ENCODE results near the gene CHST9. TPM values are rescaled to one million over a fixed set of nuclear protein-coding genes. Genes with fewer than 3 reads are reported as not detected.
"Not testable (repeated sequence)": the region's sequence is repeated elsewhere in the genome, so short reads cannot be mapped to it uniquely, and the experiment has no call there.

Gene CHST9
- total RNA-seq (2014; rRNA removed; shearing (Covaris generic)), result 0.06 and 0.09 TPM in 2 replicates

GRCh38 chr18:27185025-27185763 is at the start of gene CHST9:
TSS of gene CHST9 (minus strand) at chr18:27185308. CDS start at chr18:27142809, 42,499 bp downstream.
- peak; percentile 21 for DNase-seq (ENCODE audit: low read depth)

DNA sequence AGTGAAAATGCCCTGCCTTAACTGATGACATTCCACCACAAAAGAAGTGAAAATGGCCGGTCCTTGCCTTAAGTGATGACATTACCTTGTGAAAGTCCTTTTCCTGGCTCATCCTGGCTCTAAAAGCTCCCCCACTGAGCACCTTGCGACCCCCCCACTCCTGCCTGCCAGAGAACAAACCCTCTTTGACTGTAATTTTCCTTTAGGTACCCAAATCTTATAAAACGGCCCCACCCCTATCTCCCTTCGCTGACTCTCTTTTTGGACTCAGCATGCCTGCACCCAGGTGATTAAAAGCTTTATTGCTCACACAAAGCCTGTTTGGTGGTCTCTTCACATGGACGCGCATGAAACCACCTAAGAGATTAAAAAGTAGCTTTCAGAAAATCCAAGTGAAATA is 47.2 kb upstream of the CHST9 start:
- DNase-seq (ENCODE audit: low read depth), result not testable (repeated sequence)

GRCh38 chr18:27231671-27232070 is 46.6 kb upstream of the CHST9 start:
- not testable (repeated sequence) for DNase-seq (ENCODE audit: low read depth)

- not testable (repeated sequence) for DNase-seq (ENCODE audit: low read depth)
These were observed 46.1 kb upstream of the CHST9 start for GRCh38 chr18:27231221-27231620.

GRCh38 chr18:27227721-27228120 is 42.6 kb upstream of the CHST9 start:
- no peak for DNase-seq (ENCODE audit: low read depth)

DNA sequence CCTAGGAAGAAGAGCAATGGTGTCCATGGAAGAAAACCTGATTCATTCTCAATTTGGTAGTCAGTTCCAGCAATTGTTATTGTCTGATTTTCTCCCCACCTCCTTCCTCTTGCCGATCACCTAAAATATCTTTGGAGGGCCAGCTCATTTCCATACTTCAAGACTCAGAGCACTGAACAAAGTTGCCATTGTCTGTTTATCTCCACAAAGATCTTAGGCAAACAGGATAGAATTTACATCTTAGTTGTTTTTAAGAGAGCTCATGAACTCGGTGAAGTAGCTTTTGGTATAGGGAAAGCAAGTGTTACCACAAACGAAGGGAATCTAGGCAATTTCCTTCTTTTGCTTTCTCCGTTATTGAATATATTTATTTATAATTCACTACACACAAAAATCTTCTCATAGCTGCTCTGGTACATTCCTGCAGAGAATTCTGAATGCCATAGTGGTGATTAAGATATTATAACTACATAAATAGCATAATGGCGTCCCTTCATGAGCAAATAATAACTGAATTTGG is 41.5 kb upstream of the CHST9 start:
- DNase-seq (ENCODE audit: low read depth), result no peak

DNA sequence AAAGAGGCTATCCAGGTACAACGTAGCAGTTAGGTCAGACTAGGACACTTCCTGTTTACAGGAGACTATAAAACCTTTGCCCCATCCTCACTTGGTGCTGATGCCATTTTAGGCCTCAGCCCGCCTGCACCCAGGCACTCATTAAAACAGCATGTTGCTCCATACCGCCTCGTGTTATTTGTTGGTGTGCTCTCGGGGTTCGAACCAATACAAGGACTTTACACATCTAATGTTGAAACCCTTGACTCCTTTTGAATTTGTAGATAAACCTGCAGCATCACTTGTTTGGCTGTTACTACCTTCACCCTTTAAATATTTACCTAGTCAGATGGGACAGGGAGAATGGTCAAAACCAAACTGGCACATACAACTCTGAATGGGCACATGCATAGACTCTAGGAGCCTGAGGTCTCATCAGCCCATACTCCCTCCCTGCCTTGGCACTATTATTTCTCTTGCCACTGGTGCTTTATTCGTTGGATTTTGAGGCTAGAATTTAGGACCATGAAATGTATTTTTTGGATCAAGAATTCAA is 40.9 kb upstream of the CHST9 start:
- DNase-seq (ENCODE audit: low read depth), result no peak

DNA sequence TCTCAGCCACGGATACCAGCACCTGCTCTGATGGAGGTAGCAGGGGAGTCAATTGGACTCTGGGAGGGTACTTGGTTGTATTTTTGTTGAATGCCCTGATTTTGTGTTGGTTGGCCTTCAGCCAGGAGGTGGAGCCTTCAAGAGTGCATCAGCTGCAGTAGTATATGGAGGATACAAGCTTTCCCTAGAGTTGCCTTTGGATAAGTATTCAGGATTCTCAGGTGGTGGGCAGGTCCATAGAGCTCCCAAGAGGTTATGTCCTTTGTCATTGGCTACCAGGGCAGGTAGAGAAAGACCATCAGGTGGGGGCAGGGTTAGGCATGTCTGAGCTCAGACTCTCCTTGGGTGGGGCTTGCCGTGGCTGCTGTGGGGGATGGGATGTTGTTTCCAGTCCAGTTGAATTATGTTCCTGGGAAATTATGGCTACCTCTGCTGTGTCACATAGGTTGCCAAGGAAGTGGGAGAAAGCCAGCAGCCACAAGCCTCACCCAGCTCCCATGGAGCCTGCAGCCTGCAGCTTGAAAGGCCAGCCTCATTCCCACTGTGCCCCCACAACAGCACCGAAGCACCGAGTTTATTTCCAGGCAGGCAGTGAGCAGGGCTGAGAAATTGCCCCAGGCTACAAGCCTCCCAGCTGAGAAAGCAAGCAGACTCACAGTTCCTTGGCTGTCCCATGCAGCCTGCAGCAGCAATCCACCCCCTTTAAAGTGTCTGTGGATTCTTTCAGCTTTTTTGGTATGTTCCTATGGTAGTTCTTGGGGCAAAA is 38.6 kb upstream of the CHST9 start:
- DNase-seq (ENCODE audit: low read depth), result no peak

DNA sequence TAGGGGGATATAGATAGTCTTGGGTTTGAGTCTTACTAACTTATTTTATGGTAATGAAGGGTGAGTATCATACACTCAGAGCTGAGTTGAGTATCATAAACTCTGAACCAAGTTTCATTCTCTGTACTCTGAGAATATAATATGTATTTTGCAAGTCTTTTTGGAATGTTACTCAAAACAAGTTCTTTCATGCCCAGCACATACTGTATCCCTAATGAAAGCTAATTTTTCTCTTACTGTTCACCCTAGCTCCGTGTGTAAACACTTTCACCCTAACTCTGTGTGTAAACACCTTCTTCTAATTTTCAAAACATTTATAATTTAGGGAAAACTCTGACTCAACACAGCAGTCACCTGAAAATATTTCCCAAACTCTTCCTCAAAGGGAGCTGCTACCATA is 29.7 kb upstream of the CHST9 start:
- DNase-seq (ENCODE audit: low read depth), result no peak

DNA sequence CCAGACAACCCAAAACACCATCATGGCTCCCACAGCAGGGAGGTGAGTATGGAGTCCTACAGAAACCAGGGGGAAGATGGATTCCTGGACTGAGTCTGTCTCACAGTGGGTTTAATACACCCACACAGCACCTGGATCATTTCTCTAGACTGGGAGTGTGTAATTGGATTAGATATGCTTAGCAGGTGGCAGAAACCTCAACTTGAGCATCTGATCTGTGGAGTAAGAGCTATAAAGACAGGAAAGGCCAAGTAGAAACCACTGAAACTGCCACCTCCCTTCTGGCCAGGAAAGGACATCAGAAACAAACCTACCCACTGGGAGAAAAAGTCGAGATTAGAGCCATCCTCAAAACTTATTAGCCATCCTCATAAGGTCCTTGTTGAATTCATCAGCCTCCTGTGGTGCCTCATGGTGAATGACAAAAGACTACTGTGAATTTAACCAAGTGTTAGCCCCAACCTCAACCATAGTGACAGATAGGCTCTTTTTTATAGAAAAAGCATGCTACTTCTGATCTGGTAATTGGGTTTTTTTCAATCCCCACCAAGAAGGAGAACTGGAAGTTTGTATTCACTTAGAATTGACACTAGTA is 28.1 kb upstream of the CHST9 start:
- DNase-seq (ENCODE audit: low read depth), result no peak

DNA sequence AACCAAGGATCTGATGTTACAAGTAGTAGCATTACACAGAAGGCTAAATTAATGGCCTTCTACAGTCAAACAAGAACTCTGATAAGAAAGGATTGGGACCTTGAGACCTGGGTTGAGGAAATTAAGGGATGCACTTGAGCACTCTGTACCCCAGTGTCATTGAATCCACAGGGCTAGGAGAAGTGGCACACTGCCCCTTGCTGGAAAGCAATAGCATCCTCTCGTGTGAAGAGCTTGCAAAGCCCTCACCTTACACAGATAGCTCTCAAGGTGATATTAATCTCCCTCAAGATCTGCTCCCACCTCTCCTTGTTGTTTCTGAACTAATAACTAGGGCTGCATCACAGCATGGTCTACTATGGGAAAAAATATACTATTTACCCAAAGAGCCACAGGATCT is 26.5 kb upstream of the CHST9 start:
- DNase-seq (ENCODE audit: low read depth), result no peak

- no peak for DNase-seq (ENCODE audit: low read depth)
These were observed 21.3 kb upstream of the CHST9 start for GRCh38 chr18:27206411-27206810.

GRCh38 chr18:27202741-27203140 is 17.6 kb upstream of the CHST9 start:
- peak; percentile 54 for DNase-seq (ENCODE audit: low read depth)

- DNase-seq (ENCODE audit: low read depth), result no peak
These were observed 12.9 kb upstream of the CHST9 start for GRCh38 chr18:27198036-27198435.

DNA sequence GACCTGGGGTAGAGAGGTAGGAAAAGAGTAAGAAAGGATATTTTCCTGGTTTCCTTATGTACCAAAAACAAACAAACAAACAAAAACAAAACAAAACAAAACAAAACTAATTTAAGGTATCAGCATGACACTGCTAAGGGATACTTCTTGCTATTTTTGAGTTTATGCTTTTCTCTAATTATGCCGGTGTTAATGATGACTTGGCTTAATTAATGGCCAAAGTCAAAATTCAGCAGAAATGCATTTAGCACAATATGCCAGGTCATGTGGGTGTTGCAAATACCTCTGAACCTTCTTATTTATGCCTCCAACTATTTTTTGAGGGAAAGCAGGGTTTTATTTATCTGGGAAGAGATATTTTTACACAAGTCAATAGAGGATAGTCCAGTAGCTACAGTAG is 3.2 kb upstream of the CHST9 start:
- no peak for DNase-seq (ENCODE audit: low read depth)

DNA sequence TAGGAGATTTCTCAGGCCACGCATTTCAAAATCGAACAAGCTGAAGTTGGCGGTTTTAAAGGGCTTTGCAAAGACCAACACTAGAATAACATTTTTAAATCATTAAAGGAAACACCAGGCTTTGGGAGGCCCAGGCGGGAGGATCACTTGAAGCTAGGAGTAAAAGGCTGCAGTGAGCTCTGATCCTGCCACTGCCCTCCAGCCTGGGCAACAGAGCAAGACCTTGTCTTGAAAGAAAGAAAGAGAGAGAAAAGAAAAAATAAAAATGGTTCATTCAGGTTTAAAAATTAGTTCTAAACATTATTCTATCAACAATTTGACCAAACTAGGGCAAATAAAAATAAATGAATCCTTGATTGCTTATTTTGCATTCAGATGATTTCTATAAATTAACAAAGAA is 789 bp upstream of the CHST9 start:
- DNase-seq (ENCODE audit: low read depth), result no peak

DNA sequence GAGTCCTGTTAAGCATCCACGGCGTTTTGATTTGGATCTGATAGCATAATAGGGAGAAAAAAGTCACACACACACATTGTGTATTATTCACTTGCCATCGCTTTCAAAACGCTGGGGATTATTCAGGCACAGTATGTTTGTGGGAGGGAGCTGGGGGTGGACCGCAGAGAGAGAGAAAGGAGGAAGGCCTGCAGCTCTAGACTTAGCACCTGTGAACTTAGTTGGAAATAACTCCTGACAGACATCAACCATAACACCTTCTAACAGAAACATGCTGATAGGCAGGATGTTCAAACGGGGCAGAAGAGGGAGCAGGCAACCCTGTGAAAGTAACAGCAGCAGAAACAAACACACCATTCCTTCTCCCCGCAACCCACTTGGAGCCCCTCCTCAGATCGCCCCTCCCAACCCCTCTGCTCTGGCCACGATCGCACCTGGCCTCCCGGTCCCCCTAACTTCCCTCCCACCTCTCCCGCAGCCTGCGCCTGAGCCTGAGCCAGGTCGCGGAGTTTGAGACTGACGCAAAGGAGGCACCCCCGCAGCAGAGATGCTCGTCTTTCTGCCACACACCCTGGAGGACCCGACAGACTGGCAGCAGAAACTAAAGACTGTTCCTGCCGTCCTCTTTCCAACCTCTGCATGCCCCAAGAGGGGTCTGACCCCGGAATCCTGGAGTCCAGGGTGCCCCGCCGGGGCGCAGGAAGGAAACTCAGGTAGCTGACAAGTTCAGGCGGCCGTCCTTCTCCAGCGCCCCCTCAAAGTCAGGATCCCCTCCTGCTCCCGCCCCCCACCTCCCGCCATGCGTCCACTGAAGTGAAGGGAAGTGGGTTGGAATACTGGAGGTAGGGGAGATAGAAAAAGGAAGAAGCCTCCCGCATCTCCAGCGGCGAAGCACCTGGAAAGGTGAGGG is 738 bp downstream of the CHST9 start:
- peak; percentile 4 for DNase-seq (ENCODE audit: low read depth)

DNA sequence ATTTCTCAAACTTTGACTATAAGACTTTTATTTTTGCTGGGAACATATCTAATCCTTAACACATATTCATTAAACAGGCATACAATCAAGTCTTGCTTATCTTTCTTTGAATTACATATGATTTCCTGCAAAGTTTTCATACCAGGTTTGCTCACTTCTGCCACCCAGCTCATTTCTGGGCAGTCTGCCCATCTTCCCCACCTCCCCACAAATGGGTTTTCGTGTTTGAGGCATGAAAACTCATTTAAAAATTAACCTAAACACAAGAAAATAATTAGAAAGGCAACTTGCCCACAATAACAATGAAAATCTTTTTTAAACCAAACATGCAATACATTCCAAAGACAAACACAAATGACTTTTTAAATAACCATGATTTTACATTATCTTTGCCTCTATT is 3.4 kb downstream of the CHST9 start:
- no peak for DNase-seq (ENCODE audit: low read depth)

GRCh38 chr18:27178424-27178823 is 6.7 kb downstream of the CHST9 start:
- DNase-seq (ENCODE audit: low read depth), result no peak

DNA sequence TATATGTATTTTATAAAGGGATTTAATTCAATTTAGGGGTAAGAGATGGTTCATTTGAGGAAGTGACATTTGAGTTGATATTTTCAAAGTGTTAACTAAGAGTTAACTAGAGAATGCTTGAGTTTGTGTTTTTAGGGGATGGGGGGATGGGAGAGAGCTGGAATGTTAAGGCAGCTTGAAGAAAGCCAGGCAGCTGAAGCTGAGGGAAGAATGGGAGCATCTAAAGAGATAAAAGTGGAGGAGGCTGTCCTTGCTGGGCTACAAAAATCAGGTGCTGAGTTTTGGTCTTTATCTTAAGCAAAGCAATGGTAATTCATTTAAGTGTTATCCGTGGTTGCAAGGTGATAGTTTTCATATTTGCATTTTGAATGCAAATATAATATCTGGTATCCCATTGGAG is 9.2 kb downstream of the CHST9 start:
- no peak for DNase-seq (ENCODE audit: low read depth)

GRCh38 chr18:27175245-27175644 is 9.9 kb downstream of the CHST9 start:
- no peak for DNase-seq (ENCODE audit: low read depth)
